DOHH2 (cell line): ENCODE results near the gene CARMIL1.

Experiments used
- H3F3A ChIP-seq: fragments of 200-600 bp; sonication (generic), shearing (Covaris generic); 2 replicates; pipeline ENCODE4 v1.6.0; 2016; ENCODE audit warnings: antibody characterized with exemption, mild to moderate bottlenecking; ENCODE audit not compliant: control insufficient read depth, insufficient read depth
- H3K27ac ChIP-seq: fragments of 200-600 bp; sonication (generic); 2 replicates; pipeline ENCODE4 v1.5.1; 2014; ENCODE audit warnings: low read depth, mild to moderate bottlenecking, low read length, moderate library complexity
- H3K27me3 ChIP-seq: fragments of 200-600 bp; sonication (generic); 2 replicates; pipeline ENCODE4 v1.6.1; 2014; ENCODE audit warnings: mild to moderate bottlenecking, low read length, mixed read lengths; ENCODE audit not compliant: control insufficient read depth
- H3K36me3 ChIP-seq: fragments of 200-600 bp; sonication (generic); 2 replicates; pipeline ENCODE4 v1.6.1; 2014; ENCODE audit warnings: mild to moderate bottlenecking, low read length, moderate library complexity, mixed read lengths; ENCODE audit not compliant: control insufficient read depth
- H3K4me1 ChIP-seq: fragments of 200-600 bp; sonication (generic); 2 replicates; pipeline ENCODE4 v1.6.1; 2014; ENCODE audit warnings: mild to moderate bottlenecking, low read length, mixed read lengths; ENCODE audit not compliant: control insufficient read depth
- H3K4me2 ChIP-seq: fragments of 200-600 bp; sonication (generic); 2 replicates; pipeline ENCODE4 v1.6.0; 2014; ENCODE audit warnings: mild to moderate bottlenecking, low read length, moderate library complexity
- H3K4me3 ChIP-seq: fragments of 200-600 bp; sonication (generic); 2 replicates; pipeline ENCODE4 v1.5.1; 2014; ENCODE audit warnings: mild to moderate bottlenecking, low read length, mixed read lengths
- H3K79me2 ChIP-seq: fragments of 200-600 bp; sonication (generic); 2 replicates; pipeline ENCODE4 v1.6.1; 2014; ENCODE audit warnings: mild to moderate bottlenecking, low read length, mixed read lengths; ENCODE audit not compliant: control insufficient read depth
- H3K9me2 ChIP-seq: fragments of 200-600 bp; sonication (generic); replicated peaks from 2 replicates; pipeline ENCODE4 v1.6.1; 2014; ENCODE audit warnings: mild to moderate bottlenecking, low read length, mixed read lengths; ENCODE audit not compliant: control insufficient read depth
- H3K9me3 ChIP-seq: fragments of 200-600 bp; sonication (generic); 2 replicates; pipeline ENCODE4 v1.6.1; 2014; ENCODE audit warnings: antibody characterized with exemption, low read length, mixed read lengths; ENCODE audit not compliant: control insufficient read depth, insufficient read depth
- H4K20me1 ChIP-seq: fragments of 200-600 bp; sonication (generic); 2 replicates; pipeline ENCODE4 v1.6.0; 2014; ENCODE audit warnings: low read depth, mild to moderate bottlenecking, antibody characterized with exemption, low read length, moderate library complexity; ENCODE audit not compliant: control insufficient read depth, insufficient read depth
- CTCF ChIP-seq: fragments of 200-600 bp; sonication (generic); IDR thresholded peaks from one replicate; pipeline ENCODE4 v1.5.1; 2014; ENCODE audit warnings: antibody characterized with exemption, mild to moderate bottlenecking, low read depth, low read length; ENCODE audit not compliant: poor library complexity, severe bottlenecking
- EZH2phosphoT487 ChIP-seq: fragments of 200-600 bp; sonication (generic); IDR thresholded peaks from 2 replicates; pipeline ENCODE4 v1.6.1; 2017; ENCODE audit warnings: borderline replicate concordance, mild to moderate bottlenecking, antibody characterized with exemption, low read length, moderate library complexity, mixed read lengths

CARMIL1 gene

DNA sequence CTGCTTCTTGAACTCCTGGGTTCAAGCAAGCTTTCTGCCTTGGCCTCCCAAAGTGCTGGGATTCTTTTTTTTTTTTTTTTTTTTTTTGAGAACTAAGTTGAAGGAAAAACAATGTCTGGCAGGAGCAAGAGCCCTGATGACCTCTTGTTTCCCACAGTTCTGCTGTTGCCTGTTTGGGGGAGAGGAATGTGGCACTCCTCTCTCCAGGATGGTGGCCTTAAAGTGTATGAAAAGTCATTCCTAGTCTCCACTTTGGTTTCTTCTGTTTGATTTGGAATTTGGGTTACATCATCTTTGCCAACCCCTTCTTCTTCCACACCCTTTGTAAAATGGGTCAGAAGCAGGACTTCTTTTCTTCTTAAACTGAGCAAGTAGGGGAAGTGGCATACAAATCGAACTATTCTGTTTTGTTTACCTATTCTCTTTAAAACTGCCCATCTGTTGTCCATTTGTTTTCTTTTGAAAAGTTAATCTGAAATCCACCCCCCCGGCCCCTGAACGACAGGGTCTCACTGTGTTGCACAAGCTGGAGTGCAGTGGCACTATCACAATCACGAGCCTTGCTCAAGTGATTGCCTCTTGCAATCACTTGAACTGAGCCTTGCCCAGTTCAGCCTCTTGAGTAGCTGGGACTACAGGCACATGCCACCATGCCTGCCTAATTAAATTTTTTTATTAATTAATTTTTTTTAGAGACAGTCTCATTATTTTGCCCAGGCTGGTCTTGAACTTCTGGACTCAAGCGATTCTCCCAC lies 11.3 kb downstream of the CARMIL1 start:
- no peaks in the 10 kb centered on the region for H3K9me2 ChIP-seq
- H3K9me3 ChIP-seq, result no peaks in the 10 kb centered on the region
- 0 out of 2 replicates have a peak, but pooled peaks cover 1% of the 10 kb centered on the region for H3K27me3 ChIP-seq
- H3K36me3 ChIP-seq, result peaks cover 5% of the 10 kb centered on the region; the same call in 1 of the 2 replicates
- H3F3A ChIP-seq, result no peaks in the 10 kb centered on the region
- TF ChIP-seq EZH2phosphoT487, result no peak
- TF ChIP-seq CTCF, result no peak
- H3K27ac ChIP-seq, result no peak overlapping the region
- no peak overlapping the region for H3K4me3 ChIP-seq
- no peak overlapping the region for H3K4me2 ChIP-seq
- H3K4me1 ChIP-seq, result no peaks in the 10 kb centered on the region
- H4K20me1 ChIP-seq, result no peaks in the 10 kb centered on the region
- peaks cover 47% of the 10 kb centered on the region for H3K79me2 ChIP-seq

GRCh38 chr6:25292384-25292783 lies 13.2 kb downstream of the CARMIL1 start:
- Histone ChIP-seq H3F3A (no peaks in the 10 kb centered on the region), H3K4me2 (no peak overlapping the region), H3K4me3 (no peak overlapping the region), H3K9me3 (no peaks in the 10 kb centered on the region), H4K20me1 (no peaks in the 10 kb centered on the region), H3K27me3 (0 out of 2 replicates have a peak, but pooled peaks cover 2% of the 10 kb centered on the region), H3K36me3 (no peaks in the 10 kb centered on the region), H3K79me2 (peaks cover 63% of the 10 kb centered on the region), H3K27ac (no peak overlapping the region), H3K4me1 (peaks cover 11% of the 10 kb centered on the region), H3K9me2 (no peaks in the 10 kb centered on the region)
- no peak for TF ChIP-seq EZH2phosphoT487

DNA sequence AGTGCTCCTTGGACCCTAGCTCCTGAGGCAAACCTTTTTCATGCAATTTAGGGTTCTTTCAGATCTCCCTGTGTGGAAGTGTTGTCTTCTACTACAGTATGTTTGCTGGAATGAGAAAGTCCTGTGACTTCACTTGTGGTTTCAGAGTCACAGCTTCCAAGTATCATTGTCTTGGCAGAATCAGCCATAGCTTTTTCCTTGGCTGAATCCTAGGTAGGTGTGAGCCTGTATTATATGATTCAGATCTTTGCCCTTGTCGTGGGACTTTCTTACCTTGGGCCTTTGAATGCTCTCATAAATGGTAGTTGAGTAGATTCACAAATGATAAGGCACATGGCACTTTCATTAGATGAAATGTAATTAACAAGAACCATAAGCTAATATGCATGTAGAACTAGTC lies 16.5 kb downstream of the CARMIL1 start:
- Histone ChIP-seq H3K4me1 (peaks cover 33% of the 10 kb centered on the region), H3K27me3 (0 out of 2 replicates have a peak, but pooled peaks cover 2% of the 10 kb centered on the region), H4K20me1 (no peaks in the 10 kb centered on the region), H3F3A (no peaks in the 10 kb centered on the region), H3K36me3 (no peaks in the 10 kb centered on the region), H3K27ac (no peak overlapping the region), H3K79me2 (peaks cover 61% of the 10 kb centered on the region), H3K9me3 (no peaks in the 10 kb centered on the region), H3K4me2 (no peak overlapping the region), H3K9me2 (no peaks in the 10 kb centered on the region), H3K4me3 (no peak overlapping the region)
- TF ChIP-seq EZH2phosphoT487 (no peak), CTCF (no peak)

DNA sequence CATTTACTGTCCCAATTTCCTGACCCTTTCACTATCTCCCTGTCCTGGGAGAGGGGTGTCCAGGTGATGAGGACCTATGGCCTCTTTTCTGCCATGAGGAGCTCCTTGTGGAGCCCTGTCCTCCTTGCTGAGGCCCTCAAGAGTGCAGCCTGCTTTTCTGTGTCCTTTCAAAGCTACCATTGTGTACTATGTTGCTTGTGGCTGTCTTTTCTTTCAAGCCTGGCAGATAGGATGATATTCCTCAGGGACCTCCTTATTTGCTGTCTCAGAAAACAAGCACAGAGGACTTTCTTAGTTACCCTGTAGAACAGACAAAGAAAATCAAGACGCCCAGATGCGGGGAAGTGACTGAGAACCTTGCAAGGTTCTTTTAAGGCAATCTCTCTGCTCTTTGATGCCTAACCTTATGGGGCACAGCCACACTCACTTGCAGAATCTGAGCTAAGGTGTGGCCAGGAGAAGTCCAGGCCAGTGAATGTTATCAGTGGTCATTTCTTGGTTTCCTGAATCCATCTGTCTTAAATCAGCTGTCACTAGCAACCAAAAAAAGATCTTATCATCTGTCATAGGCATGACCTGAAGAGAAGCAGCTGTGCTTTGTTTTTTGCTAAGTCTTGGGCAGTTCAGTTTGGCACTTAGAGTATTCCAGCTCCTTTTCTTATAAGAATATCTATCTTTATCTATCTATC lies 17.2 kb downstream of the CARMIL1 start:
- H3K36me3 ChIP-seq, result no peaks in the 10 kb centered on the region
- H3F3A ChIP-seq, result no peaks in the 10 kb centered on the region
- no peak overlapping the region for H3K4me2 ChIP-seq
- no peak overlapping the region for H3K4me3 ChIP-seq
- no peaks in the 10 kb centered on the region for H3K9me3 ChIP-seq
- no peaks in the 10 kb centered on the region for H4K20me1 ChIP-seq
- no peak overlapping the region for H3K27ac ChIP-seq
- peaks cover 62% of the 10 kb centered on the region for H3K79me2 ChIP-seq
- peaks cover 40% of the 10 kb centered on the region for H3K4me1 ChIP-seq
- H3K9me2 ChIP-seq, result no peaks in the 10 kb centered on the region
- 0 out of 2 replicates have a peak, but pooled peaks cover 2% of the 10 kb centered on the region for H3K27me3 ChIP-seq
- TF ChIP-seq CTCF, result no peak
- no peak for TF ChIP-seq EZH2phosphoT487
